Lower leg skin (tissue), 3 donors: Measurements from ENCODE around the gene GPC3.

Experiments
- CTCF ChIP-seq, 3 donors: fragments of 450-650 bp; IDR thresholded peaks; one replicate each; pipeline ENCODE4 v1.5.1; 2016; ENCODE audit warnings: antibody characterized with exemption in 3 of 3, mild to moderate bottlenecking in 3 of 3, moderate library complexity in 2 of 3
- POLR2A ChIP-seq, 2 donors: fragments of 450-650 bp; IDR thresholded peaks; one replicate each; pipeline ENCODE4 v1.6.1; 2016 to 2017; ENCODE audit warnings: antibody characterized with exemption in 2 of 2, mild to moderate bottlenecking in 1 of 2, moderate library complexity in 1 of 2

DNA sequence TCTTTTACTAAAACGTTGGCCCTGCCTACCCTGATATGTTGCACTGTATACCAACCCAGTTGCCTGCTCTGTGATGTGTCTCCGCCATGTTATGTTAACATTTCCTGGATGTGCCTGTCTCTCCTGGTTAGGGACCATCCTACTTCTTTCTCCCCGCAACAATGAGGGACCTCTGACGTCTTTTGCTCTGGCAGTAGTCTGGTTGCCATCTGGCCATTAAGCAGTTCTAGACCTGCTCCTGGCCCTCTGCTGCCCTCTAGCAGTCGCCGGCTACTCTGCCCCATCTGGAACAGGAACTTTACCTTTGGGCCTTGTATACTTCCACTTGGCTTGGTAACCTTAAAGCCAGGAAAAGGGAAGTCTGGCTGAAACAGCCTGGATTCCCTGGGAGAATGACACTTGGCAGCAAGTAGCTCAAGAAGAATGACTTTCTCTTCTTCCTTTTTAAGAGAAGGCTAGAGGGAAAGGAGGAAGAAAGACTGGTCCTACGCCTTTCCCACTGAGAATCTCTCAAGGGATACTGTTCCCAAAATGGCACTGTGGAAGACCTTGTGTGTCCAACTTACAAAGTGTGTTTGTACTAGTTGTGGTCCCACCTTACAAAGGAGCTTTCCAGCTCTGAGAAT is 63.5 kb downstream of the GPC3 start:
- TF ChIP-seq CTCF (IDR thresholded peaks at IDR 0.05) (no peak), POLR2A (IDR thresholded peaks at IDR 0.05) (no peak)
